Stimulated activated CD8-positive, alpha-beta memory T cell treated with anti-CD3 and anti-CD28 coated beads, Interleukin-4, amount 100 ng/mL, for 48 hours (primary cell): ENCODE data around the gene KCTD17.
"Not testable (repeated sequence)": the region's sequence is repeated elsewhere in the genome, so short reads cannot be mapped to it uniquely, and the experiment has no call there.

Source experiments
- DNase-seq: peaks from one replicate; pipeline ENCODE4 v3.0.0-alpha.2; 2020

The KCTD17 gene

DNA sequence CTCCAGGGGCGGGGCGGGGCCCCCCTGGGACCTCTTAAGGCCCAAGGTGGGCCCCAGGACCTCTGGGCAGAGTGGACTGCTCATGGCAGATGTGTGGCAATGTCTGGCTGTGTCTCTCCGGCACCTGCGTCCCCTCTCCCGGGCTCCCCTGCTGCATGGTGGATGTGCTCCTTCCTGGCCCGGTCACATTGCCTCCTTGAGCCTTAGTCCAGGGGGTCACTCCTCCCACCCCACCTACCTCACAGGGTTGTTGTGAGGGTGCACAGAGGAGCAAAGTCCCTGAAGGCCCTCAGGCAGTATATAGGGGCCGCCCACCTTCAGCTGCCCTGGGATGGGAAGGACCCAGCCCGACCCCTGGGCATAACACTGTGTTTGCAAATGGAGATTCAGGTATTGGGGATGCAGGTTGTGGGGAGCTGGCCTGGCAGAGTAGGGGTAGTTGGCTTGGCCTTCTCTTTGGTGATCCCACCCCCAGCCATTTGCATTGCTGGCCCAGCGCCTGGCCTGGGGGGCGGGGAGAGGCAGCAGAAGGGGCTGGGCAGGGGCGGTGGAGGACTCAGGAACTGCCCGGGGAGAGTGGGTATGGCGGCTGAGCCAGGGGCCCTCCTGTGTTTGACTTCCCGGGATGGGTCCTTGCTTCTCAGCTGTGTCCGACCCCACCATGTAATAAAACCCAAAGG, 11.3 kb downstream of the KCTD17 start:
- DNase-seq, result no peak

DNA sequence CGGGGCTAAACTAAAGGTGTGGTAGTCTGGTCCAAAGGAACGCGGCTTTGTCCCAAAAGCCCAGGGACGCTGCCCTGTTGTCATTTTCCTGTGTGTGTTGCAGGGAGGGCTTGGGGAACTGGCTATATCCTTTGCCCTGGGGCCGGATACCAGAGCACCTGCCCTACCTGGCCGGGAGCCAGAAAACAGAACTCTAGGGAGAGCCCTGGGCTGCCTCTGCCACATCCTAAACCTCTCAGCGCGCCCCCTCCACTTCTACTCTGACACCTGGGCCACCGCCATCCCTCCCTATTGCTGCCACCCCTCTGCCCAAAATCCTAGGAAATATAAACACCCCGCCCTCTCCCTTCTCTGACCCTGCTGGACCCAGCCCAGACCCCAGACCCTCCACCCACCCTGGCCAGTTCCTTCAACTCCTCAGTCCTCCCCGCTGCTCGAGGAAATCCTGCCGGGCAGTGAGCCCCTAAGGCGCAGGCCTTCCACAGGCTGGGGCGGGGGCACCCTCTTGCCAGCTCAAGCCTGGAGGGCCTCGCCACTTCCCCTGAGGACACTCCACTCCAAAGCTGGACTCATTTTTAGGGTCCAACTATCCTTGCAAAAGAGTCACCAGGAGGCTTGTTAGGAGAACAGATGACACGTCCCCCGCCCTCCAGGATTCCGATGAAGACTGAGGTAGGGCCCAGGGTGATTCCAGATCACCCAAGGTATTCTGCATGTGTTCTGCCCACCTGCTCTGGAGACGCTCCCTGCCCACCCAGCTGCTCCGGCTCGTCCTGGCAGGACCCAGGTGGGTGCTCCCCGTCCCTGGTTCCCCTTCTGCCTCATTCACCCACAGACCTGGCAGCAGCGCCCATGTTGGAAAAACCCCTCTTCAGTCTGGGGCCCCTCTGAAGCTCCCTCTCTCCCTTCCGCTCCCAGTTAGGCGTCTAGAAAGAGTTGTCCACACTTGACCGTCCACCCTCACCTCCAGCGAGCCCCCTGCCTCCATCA, 12.2 kb downstream of the KCTD17 start:
- DNase-seq, result no peak

DNA sequence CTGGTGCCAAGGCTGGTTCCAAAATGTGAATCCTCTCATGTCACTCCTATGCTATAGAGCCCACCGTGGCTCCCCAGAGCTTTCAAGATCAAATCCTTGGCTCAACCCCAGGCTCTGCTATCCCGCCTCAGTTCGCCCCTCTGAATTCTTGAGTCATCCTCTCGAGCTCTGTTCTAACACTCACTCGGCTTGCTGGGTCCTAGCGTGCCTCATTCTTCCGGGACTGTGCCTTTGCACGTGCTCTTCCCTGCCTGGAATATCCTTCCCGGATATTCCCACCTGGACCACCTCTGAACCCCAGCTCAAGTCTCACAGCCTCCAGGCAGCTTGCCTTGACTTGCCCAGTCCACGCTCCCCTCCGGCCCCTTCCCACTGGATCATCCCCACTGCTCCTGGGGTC, 13.0 kb downstream of the KCTD17 start:
- DNase-seq, result no peak

DNA sequence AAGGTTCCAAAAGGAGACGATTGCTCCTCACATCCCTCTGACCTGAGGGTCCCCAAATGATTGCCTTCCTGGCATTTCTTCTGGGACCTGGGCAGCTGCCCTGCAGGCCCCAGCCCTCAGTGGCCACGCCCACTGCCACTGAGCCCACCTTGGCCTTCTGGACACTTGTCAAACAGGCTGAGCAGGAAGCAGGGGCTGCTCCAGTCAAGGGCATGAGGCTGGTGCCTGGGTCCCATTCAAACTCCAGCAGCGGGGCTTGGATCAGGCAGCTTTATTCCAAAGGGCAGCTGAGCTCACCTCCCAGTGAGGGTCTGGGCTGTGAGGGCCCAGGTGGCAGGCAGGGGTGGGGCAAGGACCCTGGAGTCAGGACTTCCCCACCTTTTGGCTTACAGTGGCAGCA, 13.6 kb downstream of the KCTD17 start:
- no peak for DNase-seq

DNA sequence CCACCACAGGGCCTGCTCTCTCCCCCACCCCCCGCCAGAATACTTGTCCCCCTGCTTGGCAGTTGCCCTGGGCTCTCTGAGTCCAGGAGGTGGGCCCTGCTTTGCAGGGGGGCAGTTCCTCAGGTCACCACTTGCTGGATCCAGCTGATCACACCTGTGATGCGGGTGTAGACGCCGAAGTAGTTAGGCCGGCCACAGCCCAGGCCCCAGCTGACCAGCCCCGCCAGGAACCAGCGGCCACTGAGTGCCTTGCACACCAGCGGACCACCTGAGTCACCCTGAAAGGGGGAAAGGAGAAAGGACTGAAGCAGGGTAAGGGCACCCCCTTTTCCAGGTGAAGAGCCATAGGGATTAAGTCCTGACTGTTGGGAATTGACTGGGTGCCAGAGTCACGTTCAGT, 14.4 kb downstream of the KCTD17 start:
- no peak for DNase-seq

DNA sequence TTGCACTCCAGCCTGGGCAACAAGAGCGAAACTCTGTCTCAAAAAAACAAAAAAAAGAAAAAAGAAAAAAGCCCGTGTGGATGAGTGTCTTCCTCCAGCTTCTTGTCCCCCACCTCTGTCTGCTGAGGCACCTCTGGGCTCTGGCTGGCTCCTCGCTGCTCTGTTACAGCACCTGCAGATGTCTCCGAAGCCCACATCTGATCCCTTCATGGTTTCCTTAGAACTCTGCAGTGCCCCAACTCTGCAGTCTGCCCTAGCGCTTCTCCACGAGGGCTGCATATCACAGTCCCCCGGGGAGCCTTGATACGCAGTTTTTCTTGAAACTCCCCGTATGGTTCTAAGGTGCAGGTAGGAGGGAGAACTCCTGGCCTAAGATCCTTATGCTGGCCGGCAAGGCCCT, 15.9 kb downstream of the KCTD17 start:
- no peak for DNase-seq

DNA sequence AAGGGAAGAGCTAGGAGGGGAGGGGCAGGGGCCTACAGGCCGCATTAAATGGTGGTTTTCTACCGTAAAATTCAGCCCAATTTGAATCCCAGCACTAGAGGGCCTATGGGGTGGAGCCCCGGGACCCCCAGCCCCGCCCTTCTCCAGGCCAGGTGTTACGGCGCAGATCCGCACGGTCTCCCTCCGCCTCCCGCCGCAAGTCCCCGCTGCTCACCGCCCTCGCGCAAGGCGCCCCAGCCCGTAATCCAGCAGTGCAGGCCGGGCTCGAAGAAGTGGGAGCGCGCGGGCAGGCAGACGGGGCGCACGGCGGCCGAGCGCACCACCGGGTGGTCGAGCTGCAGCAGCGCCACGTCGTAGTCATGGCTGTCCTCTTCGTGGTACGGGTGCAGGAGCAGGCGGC, 17.3 kb downstream of the KCTD17 start:
- DNase-seq, result no peak

DNA sequence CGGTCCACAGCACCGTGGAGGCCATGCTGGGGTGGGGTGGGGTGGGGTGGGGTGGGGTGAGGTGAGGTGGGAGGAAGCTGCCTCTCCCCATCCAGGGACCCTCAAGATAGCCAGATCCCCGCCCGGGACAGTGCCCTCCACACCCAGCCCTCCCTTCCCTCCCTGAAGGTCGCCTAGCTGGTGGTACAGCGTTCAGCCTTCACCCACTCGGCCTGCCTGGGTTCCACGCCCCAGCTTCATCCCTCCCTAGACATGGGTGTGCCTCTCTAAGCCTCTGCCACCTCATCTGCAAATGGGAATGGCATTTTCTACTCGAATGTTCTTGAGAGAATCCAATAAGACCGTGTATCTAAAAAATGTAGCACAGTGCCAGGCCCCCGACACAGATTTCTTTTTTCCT, 17.8 kb downstream of the KCTD17 start:
- no peak for DNase-seq

DNA sequence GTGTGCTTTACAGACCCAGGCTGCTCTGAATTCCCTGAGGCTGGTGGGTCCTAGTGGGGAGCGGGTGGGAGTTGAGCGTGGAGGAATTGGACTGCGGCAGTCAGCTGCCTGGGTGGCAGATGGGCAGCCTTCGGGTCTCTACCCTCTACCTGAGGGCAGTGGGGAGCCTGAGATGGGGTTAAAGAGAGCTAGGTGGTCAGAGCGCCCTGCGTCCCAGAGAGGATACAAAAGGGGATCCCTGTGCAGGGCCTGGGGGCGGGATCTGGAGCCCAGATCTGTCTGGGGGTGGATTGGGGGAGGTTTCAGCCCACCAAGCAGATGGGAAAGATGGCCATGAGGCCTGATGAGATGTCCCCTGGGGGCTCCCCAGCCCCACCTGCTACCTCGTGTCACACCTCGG, 18.2 kb downstream of the KCTD17 start:
- DNase-seq, result no peak

DNA sequence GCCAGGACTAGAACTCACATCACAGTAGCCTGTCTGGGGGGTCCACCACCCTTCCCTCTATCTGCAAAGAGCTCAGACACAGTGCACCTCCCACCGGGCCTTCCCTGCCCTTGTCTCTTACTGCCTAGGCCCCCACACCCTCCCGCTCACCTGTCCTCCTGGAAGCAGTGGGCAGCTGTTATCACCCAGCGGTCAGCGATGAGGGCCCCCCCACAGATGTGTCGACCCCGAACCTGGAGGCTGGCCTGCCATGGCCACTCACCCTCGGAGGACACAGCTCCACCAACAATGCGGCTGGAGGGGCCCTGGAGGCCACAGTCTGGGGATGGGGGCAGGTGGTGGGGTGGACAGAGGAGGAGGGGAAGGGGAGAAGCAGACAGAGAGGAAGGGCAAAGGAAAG, 18.8 kb downstream of the KCTD17 start:
- DNase-seq, result no peak

DNA sequence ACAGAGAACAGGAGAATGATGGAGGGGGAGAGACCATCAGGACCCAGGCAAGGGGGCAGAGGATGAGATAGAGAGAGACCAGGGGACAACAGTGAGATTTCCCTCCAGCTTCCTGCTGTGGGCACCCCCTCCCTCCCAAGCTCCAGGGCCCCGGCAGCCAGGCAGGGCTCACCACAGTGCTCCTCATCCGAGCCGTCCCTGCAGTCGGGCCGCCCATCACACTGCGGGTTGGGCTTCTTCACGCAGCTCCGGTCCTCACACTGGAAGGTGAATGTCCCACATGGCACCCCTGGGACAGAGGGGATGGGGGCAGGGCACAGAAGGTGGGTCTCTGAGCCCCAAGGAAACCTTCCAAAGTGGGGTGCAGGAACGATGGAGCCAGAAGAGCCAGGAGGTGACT, 19.2 kb downstream of the KCTD17 start:
- DNase-seq, result no peak

DNA sequence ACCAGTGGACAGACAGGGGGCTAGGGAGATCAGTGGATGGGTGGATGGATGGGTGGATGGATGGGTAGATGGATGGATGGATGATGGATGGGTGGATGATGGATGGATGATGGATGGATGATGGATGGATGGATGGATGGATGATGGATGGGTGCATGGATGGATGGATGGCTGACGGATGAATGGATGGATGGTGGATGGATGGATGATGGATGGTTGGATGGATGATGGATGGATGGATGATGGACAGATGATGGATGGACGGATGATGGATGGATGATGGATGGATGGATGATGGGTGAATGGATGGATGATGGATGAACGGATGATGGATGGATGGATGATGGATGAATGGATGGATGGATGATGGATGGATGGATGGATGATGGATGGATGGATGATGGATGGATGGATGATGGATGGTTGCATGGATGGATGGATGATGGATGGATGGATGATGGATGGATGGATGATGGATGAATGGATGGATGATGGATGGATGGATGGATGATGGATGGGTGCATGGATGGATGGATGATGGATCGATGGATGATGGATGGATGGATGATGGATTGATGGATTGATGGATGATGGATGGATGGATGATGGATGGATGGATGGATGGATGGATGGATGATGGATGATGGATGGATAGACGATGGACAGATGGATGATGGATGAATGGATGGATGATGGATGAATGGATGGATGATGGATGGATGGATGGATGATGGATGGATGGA, 20.5 kb downstream of the KCTD17 start:
- DNase-seq, result not testable (repeated sequence)

DNA sequence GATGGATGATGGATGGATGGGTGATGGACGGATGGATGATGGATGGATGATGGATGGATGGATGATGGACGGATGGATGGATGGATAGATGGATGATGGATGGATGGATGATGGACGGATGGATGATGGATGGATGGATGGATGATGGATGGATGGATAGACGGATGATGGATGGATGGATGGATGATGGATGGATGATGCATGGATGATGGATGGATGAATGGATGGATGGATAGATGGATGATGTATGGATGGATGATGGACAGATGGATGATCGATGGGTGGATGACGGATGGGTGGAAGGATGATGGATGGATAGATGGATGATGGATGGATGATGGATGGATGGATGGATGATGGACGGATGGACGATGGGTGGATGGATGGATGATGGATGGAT, 21.1 kb downstream of the KCTD17 start:
- DNase-seq, result no peak

DNA sequence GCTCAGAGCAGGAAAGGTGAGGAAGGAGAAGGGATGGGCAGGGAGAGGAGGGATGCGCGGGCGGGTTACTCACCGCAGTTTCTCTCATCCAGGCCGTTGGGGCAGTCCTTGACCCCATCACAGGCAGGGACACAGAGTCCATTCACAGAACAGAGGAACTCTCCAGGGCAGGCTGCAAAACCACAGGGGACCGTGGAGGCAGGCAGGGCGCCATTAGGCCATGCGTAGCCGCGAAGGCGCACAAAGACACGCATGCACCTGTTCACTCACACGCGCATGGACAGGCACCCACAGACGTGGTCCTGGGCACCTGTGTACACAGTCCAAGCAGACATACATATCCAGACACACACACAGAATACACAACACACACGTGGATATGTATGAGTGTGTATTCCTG, 23.0 kb downstream of the KCTD17 start:
- no peak for DNase-seq

DNA sequence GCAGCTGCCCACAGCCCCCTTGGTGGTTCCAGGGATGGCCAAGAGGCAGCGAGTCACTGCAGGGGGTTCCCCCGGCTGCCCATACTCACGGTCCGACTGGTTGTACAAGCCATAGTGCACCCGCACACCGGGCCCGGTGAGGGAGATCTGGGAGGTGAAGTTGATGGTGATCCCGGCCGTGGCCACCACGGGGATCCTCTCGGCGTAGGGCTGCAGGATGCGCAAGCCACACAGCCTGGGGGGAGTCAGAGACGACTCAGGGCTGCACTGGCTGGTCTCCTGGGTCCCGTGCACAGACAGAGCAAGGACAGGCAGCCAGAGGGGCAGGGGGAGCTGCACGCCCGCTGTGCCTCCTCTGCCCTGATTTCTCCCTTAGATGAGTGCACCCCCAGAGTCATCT, 23.5 kb downstream of the KCTD17 start:
- no peak for DNase-seq

DNA sequence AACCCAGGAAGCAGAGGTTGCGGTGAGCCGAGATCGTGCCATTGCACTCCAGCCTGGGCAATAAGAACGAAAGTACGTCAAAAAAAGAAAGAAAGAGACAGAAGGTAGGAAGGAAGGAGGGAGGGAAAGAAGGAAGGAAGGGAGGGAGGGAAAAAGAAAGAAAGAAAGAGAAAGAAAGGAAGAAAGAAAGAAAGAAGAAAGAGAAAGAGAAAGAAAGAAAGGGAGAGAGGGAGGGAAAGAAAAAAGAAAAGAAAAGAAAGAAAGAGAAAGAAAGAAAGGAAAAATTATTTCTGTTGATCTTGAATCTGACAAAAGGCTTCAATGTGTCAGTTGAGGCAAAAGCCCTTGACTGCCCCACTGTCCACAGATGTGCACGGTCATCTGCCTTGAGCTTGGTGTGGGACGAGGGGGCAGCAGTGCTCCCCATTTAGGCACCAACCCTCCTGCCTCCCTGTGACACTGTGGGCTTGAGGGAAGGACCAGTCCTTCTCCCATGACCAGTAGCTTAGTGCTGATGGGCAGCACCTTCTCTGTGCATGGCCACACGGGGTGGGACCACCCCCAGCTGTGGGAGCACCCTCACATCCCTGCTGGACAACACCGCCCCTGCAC, 24.4 kb downstream of the KCTD17 start:
- no peak for DNase-seq

DNA sequence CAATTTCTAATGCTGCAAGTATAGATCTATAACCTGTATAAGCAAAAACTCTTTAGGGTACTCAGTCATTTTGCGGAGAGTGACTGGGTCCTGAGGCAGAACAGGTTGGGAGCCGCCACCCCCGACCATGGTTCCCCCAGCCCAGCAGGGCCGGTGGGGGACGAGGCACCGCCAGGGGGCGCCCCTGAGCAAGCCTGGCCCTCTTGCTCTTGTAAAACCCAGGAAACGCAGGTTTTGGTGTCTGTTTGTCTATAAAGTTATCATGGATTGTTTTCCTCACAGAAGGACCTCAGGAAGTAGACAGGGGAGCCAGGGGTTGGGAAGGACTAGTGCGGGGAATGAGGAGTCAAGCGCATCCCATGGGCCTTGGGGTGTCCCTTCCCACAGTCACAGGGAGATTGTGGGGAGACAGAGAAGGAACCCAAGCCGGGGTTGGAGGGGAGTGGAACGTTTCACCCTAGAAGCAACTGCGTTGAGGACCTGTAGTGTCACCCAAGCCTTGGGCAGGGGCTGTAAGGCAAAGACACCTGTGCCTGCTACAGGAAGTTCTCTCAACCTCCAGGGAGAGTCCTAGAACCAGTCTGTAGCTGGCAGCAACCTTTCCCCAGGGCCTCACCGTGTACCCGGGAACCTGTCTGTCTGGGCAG, 26.4 kb downstream of the KCTD17 start:
- peak; percentile 97 for DNase-seq

DNA sequence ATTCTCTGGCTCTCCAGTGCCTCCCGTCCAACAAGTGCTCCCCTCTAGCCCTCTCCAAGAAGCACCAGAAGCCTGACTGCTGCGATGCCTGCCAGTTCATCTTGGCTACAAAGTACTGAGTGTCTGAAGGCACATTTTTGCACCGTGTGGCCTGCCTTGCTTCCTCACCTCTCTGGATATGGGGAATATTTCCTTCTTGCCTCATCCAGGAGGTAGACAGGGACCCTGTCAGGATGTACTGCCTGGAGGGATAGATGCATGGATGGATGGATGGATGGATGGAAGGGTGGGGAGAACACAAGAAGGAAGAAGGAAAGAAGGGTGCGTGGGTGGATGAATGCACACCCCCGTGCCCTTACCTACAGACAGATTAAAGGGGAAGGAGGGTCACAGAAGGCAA, 27.6 kb downstream of the KCTD17 start:
- DNase-seq, result peak; percentile 48

DNA sequence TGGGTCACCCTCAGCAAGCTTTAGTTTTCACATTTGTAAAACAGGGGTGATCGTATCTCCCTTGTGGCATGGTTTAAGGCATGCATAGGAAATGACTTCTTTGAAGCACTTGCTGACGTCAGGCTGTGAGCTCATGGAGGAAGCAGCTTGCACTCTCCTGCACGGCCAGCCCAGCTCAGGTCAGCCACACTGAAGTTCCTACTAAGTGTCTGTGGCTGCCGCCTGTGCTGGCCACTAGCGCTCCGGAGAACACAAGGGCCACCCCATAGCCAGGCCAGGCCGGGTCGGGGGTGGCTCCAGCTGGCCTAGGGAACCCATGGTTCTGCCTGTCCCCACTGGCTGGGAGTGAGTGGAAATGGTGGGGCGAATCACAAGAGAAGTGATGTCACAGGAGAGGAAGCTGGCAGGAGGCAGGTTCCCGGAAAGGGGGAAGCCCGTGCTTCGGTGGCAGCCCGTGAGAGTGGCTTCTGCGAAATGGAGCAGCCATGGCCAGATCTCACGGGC, 28.2 kb downstream of the KCTD17 start:
- DNase-seq, result peak; percentile 93

DNA sequence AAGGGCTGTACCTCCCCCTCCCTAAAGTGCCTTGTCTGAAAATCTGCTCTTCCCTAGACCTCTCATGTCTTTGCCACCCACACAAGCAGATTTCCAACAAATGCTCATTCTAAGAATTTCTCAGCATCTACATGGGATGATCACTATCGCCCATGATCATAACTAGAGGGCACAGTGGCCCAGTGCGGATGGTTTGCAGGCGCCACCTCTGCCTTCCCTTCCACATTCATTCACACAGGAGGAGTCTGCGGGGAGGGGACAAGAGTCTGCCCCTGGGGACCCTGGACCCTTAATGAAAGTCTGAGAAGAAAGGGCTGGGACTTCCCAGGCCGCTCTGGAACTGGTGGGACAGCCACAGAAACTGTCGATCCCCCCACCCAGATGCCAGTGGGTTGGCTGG, 28.9 kb downstream of the KCTD17 start:
- DNase-seq, result peak; percentile 68

DNA sequence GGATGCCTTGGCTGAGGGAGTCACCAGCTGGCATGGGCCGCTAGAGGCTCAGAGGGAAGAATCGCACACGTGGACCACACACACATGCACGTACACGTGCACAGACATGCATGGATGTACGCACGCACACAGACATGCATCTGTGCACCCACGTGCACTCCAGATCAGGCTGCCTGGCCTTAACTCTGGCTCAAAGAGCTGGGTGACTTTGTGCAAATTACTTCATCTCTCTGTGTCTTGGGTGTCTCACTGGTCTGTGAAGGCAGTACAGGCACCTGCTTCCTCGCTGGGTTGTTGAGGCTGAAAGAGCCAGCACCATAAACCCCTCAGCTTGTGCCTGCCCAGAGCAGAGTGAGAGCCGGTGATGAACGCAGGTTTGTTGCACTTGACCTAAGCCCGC, 29.3 kb downstream of the KCTD17 start:
- DNase-seq, result no peak

DNA sequence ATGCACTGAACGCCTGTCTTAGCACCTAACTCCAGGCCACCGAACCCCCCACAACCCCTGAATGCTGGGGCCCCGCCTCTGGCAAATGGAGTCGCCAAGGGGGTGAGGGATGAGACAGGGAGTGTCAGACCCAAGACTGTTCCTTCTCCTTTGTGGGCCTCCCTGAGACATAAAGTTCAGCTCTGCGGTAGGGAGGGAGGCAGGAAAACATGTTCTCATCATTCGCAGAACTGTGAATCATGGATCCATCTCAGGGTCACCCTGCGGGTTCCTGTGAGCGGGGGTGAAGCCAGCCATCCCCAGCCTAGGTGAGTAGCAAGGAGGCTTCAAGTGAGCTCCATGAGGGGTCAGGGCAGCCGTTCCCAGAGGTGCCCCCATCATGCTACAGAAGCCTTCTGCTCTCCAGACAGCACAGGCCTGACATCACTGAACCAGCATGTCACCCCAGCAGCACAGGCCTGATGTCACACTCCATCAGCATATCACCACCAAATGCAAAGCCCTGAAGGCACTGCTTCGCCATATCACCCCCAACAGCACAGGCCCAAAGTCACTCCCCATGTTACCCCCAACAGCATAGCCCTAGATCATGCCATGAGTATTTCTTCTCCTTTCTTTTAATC, 30.8 kb downstream of the KCTD17 start:
- peak; percentile 74 for DNase-seq
